ENCODE data around the gene DESI1. TPM values are rescaled to one million over a fixed set of nuclear protein-coding genes. Genes with fewer than 3 reads are reported as not detected.

The DESI1 gene
- total and polyA plus RNA-seq, 2 of the 13 experiments (the other 11 are each of a cell fraction or from before 2014, with no cell fraction given): 21.6 to 29.2 TPM

DNA sequence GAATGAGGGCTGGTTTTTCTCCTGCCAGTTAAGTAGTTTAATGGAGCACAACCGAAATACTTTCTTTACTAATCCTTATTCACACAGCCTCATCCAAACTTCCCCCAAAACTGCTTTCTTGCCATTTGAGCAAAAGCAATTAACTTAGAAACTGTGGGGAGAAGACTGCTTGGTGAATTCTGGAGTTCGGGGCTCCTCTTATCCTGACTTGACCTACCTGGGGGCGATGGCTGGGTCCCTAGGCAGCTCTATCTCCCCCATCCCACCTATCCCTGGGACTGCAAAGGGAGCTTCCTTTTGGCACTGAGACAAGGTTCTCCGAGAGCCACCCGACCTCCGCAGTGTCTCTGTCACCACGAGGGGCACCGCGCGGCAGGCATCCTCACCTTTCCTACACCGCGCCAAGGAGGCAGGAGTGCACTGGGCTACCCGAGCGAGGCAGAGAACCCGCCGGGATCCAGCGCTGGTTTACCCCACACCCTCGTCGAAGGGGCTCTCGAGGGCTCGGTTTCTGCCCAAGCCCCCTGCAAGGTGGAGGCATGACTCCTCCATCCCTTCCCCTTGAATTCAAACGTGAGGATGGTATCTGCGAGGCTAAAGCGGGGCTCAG, 759 bp downstream of the DESI1 start (continued):
- TF ChIP-seq, protein P1, sequence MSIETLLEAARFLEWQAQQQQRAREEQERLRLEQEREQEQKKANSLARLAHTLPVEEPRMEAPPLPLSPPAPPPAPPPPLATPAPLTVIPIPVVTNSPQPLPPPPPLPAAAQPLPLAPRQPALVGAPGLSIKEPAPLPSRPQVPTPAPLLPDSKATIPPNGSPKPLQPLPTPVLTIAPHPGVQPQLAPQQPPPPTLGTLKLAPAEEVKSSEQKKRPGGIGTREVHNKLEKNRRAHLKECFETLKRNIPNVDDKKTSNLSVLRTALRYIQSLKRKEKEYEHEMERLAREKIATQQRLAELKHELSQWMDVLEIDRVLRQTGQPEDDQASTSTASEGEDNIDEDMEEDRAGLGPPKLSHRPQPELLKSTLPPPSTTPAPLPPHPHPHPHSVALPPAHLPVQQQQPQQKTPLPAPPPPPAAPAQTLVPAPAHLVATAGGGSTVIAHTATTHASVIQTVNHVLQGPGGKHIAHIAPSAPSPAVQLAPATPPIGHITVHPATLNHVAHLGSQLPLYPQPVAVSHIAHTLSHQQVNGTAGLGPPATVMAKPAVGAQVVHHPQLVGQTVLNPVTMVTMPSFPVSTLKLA (IDR thresholded peaks at IDR 0.05): 0 out of 2 replicates have a peak, but pooled peaks have one; percentile 2
- TF ChIP-seq NR2F6 (IDR thresholded peaks at IDR 0.05): no peak
- 0 out of 2 replicates have a peak, but pooled peaks have one; percentile 10 for TF ChIP-seq NR2F6 (CRISPR knock-in tag; IDR thresholded peaks at IDR 0.05)
- 0 out of 2 replicates have a peak, but pooled peaks have one; percentile 43 for TF ChIP-seq ZSCAN31 (CRISPR knock-in tag; IDR thresholded peaks at IDR 0.05; ENCODE audit: low read depth)
- TF ChIP-seq, protein P2, sequence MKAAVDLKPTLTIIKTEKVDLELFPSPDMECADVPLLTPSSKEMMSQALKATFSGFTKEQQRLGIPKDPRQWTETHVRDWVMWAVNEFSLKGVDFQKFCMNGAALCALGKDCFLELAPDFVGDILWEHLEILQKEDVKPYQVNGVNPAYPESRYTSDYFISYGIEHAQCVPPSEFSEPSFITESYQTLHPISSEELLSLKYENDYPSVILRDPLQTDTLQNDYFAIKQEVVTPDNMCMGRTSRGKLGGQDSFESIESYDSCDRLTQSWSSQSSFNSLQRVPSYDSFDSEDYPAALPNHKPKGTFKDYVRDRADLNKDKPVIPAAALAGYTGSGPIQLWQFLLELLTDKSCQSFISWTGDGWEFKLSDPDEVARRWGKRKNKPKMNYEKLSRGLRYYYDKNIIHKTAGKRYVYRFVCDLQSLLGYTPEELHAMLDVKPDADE (CRISPR knock-in tag; IDR thresholded peaks at IDR 0.05): no peak
- TF ChIP-seq EEA1 (CRISPR knock-in tag; IDR thresholded peaks at IDR 0.05; ENCODE audit: borderline replicate concordance): no peak
- TF ChIP-seq, protein P3, sequence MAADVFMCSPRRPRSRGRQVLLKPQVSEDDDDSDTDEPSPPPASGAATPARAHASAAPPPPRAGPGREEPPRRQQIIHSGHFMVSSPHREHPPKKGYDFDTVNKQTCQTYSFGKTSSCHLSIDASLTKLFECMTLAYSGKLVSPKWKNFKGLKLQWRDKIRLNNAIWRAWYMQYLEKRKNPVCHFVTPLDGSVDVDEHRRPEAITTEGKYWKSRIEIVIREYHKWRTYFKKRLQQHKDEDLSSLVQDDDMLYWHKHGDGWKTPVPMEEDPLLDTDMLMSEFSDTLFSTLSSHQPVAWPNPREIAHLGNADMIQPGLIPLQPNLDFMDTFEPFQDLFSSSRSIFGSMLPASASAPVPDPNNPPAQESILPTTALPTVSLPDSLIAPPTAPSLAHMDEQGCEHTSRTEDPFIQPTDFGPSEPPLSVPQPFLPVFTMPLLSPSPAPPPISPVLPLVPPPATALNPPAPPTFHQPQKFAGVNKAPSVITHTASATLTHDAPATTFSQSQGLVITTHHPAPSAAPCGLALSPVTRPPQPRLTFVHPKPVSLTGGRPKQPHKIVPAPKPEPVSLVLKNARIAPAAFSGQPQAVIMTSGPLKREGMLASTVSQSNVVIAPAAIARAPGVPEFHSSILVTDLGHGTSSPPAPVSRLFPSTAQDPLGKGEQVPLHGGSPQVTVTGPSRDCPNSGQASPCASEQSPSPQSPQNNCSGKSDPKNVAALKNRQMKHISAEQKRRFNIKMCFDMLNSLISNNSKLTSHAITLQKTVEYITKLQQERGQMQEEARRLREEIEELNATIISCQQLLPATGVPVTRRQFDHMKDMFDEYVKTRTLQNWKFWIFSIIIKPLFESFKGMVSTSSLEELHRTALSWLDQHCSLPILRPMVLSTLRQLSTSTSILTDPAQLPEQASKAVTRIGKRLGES (CRISPR knock-in tag; IDR thresholded peaks at IDR 0.05; ENCODE audit: borderline replicate concordance): no peak
- TF ChIP-seq, protein P4, sequence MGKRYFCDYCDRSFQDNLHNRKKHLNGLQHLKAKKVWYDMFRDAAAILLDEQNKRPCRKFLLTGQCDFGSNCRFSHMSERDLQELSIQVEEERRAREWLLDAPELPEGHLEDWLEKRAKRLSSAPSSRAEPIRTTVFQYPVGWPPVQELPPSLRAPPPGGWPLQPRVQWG (CRISPR knock-in tag; IDR thresholded peaks at IDR 0.05; ENCODE audit: borderline replicate concordance, low read depth): no peak
- TF ChIP-seq, protein P5, sequence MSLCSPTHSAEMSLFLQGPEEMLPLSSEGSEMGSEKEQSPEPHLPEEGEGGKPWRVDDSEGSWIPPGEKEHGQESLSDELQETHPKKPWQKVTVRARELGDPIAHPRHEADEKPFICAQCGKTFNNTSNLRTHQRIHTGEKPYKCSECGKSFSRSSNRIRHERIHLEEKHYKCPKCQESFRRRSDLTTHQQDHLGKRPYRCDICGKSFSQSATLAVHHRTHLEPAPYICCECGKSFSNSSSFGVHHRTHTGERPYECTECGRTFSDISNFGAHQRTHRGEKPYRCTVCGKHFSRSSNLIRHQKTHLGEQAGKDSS (CRISPR knock-in tag; IDR thresholded peaks at IDR 0.05; ENCODE audit: borderline replicate concordance, low read depth): 0 out of 2 replicates have a peak, but pooled peaks have one; percentile 13
- no peak for TF ChIP-seq ZNF282 (IDR thresholded peaks at IDR 0.05; ENCODE audit: partially characterized antibody)
- TF ChIP-seq, protein P6, sequence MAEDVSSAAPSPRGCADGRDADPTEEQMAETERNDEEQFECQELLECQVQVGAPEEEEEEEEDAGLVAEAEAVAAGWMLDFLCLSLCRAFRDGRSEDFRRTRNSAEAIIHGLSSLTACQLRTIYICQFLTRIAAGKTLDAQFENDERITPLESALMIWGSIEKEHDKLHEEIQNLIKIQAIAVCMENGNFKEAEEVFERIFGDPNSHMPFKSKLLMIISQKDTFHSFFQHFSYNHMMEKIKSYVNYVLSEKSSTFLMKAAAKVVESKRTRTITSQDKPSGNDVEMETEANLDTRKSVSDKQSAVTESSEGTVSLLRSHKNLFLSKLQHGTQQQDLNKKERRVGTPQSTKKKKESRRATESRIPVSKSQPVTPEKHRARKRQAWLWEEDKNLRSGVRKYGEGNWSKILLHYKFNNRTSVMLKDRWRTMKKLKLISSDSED (CRISPR knock-in tag; IDR thresholded peaks at IDR 0.05): no peak
- 0 out of 2 replicates have a peak, but pooled peaks have one; percentile 0 for TF ChIP-seq ZNF768 (CRISPR knock-in tag; IDR thresholded peaks at IDR 0.05)
- TF ChIP-seq MAZ (IDR thresholded peaks at IDR 0.05; ENCODE audit: borderline replicate concordance, low read depth, low read length): peak; percentile 20; the same call in 1 of the 2 replicates
- TF ChIP-seq MAZ (CRISPR knock-in tag; IDR thresholded peaks at IDR 0.05; ENCODE audit: low read depth): 0 out of 2 replicates have a peak, but pooled peaks have one; percentile 3
- peak; percentile 16; the same call in 1 of the 2 replicates for TF ChIP-seq HOXA3 (CRISPR knock-in tag; IDR thresholded peaks at IDR 0.05)
- TF ChIP-seq POLR2A (IDR thresholded peaks at IDR 0.05; ENCODE audit: insufficient read depth in 1 of 2, low read depth in 2 of 2, low read length in 2 of 2): peak in 1 of 2 experiments; percentile 11; a peak in 1 of 4 replicates
- TF ChIP-seq, protein P7, sequence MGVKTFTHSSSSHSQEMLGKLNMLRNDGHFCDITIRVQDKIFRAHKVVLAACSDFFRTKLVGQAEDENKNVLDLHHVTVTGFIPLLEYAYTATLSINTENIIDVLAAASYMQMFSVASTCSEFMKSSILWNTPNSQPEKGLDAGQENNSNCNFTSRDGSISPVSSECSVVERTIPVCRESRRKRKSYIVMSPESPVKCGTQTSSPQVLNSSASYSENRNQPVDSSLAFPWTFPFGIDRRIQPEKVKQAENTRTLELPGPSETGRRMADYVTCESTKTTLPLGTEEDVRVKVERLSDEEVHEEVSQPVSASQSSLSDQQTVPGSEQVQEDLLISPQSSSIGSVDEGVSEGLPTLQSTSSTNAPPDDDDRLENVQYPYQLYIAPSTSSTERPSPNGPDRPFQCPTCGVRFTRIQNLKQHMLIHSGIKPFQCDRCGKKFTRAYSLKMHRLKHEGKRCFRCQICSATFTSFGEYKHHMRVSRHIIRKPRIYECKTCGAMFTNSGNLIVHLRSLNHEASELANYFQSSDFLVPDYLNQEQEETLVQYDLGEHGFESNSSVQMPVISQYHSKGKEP (CRISPR knock-in tag; IDR thresholded peaks at IDR 0.05): no peak
- TF ChIP-seq ZNF335 (CRISPR knock-in tag; IDR thresholded peaks at IDR 0.05): no peak

Measured in HepG2 (cell line).